ENCODE measurements around the gene GPRC5A. TPM values are rescaled to one million over a fixed set of nuclear protein-coding genes. Genes with fewer than 3 reads are reported as not detected.

The GPRC5A gene
- total and polyA plus RNA-seq, 2 donors (not counting 3 experiments of a cell fraction or from before 2014, with no cell fraction given): 22.7 to 86.4 TPM

GRCh38 chr12:12908711-12909110, 17.3 kb downstream of the GPRC5A start:
- no peak overlapping the region for H3K9ac ChIP-seq (replicated peaks; ENCODE audit: extremely low read depth, insufficient read depth, low read length)
- no peak overlapping the region for H3K4me2 ChIP-seq (ENCODE audit: insufficient read depth, low read length)
- FAIRE-seq (no peak), DNase-seq (ENCODE audit: low read depth, low spot score) (no peak)
- ChIA-PET CTCF (interaction anchor here (1.8 to 2.7 kb wide), 4 partner anchors 8 to 72 kb away, joined by 7 to 11 read pairs (median 10); no protein-coding TSS in a partner anchor), POLR2A (no interaction called here)
- no peaks in the 10 kb centered on the region for H3K9me1 ChIP-seq (replicated peaks; ENCODE audit: control insufficient read depth, extremely low read depth, insufficient read depth, low read length)
- no peaks in the 10 kb centered on the region for H3K27me3 ChIP-seq (ENCODE audit: control insufficient read depth in 2 of 2, insufficient read depth in 2 of 2, low read length in 2 of 2)
- dilution Hi-C loops (cut with MboI; ENCODE audit: extremely low pct_ligation_motif_present, low sequenced_read_pairs) (no loop called here), intact Hi-C loops (cut with micrococcal nuclease) (no loop called here)
- peak overlapping the region; percentile 38 for H3K27ac ChIP-seq (ENCODE audit: insufficient read depth, low read depth, low read length)
- BruUV-seq (replicated peaks): TSS peak; percentile 5
- H3K4me3 ChIP-seq (replicated peaks in 1 of 3; ENCODE audit: insufficient read depth in 1 of 3, low read depth in 1 of 3, low read length in 3 of 3): no peak overlapping the region
- peaks cover 32% of the 10 kb centered on the region for H3K4me1 ChIP-seq (ENCODE audit: control insufficient read depth, extremely low read depth, insufficient read depth, low read length)
- H3K36me3 ChIP-seq (ENCODE audit: control insufficient read depth in 2 of 2, extremely low read depth in 1 of 2, insufficient read depth in 2 of 2, low read length in 2 of 2): peaks cover 0 to 7% of the 10 kb centered on the region in 2 experiments
- no peak overlapping the region for H2AFZ ChIP-seq (ENCODE audit: low read depth, low read length)
- H3K79me2 ChIP-seq (ENCODE audit: control insufficient read depth, insufficient read depth, low read length): peaks cover 14% of the 10 kb centered on the region
- no peak for TF ChIP-seq JUN (IDR thresholded peaks at IDR 0.05; ENCODE audit: borderline replicate concordance, insufficient read depth, insufficient read length, low read depth)
- TF ChIP-seq MAX (IDR thresholded peaks at IDR 0.05; ENCODE audit: insufficient read depth, insufficient read length): no peak
- TF ChIP-seq POLR2A (IDR thresholded peaks at IDR 0.05; ENCODE audit: low read depth, low read length): no peak
- TF ChIP-seq CTCF (IDR thresholded peaks at IDR 0.05; ENCODE audit: extremely low read depth in 1 of 2, insufficient read depth in 1 of 2, low read depth in 1 of 2, low read length in 2 of 2): no peak
- H4K20me1 ChIP-seq (replicated peaks; ENCODE audit: control insufficient read depth, extremely low read depth, insufficient read depth, low read length): no peaks in the 10 kb centered on the region
- H3K9me3 ChIP-seq (replicated peaks; ENCODE audit: control insufficient read depth, insufficient read depth, low read length): no peaks in the 10 kb centered on the region
